ENCODE data around the gene KLHL18.

GRCh38 chr3:47295976-47296375 is 13.2 kb downstream of the KLHL18 start:
- TF ChIP-seq EZH2 (IDR thresholded peaks at IDR 0.05) = no peak
- TF ChIP-seq POLR2AphosphoS5 (IDR thresholded peaks at IDR 0.05; ENCODE audit: borderline replicate concordance, low read depth, low read length) = no peak
